NCI-H2196 treated with DMSO at 0.1 percent for 48 hours (cell line): ENCODE results near the gene FKBP1B.
"Not testable (repeated sequence)": the region's sequence is repeated elsewhere in the genome, so short reads cannot be mapped to it uniquely, and the experiment has no call there.

ENCODE experiments used
- DNase-seq: peaks from one replicate; lab custom pipeline; 2025; ENCODE audit not compliant: unreplicated experiment; lab: John Stamatoyannopoulos, UW

The FKBP1B gene

GRCh38 chr2:24058564-24059271 is 9.2 kb downstream of the FKBP1B start:
- no peak for DNase-seq

- no peak for DNase-seq
Observed at GRCh38 chr2:24065341-24065740, 15.8 kb downstream of the FKBP1B start.

GRCh38 chr2:24072259-24072658 is 22.7 kb downstream of the FKBP1B start:
- no peak for DNase-seq

- no peak for DNase-seq
Observed at GRCh38 chr2:24073816-24074215, 24.3 kb downstream of the FKBP1B start.

GRCh38 chr2:24075259-24075658 is 25.7 kb downstream of the FKBP1B start:
- no peak for DNase-seq

GRCh38 chr2:24075915-24076848 is 26.6 kb downstream of the FKBP1B start, which contains the start of gene SF3B6:
Gene SF3B6, minus strand, starts transcription at chr2:24076326. Its CDS starts 97 bp downstream, at chr2:24076229.
- DNase-seq, result peak; percentile 99

- no peak for DNase-seq
Observed at GRCh38 chr2:24076849-24077534, 27.5 kb downstream of the FKBP1B start.

GRCh38 chr2:24077535-24077877 is 28.0 kb downstream of the FKBP1B start:
- DNase-seq, result no peak

GRCh38 chr2:24077879-24078278 is 28.3 kb downstream of the FKBP1B start:
- no peak for DNase-seq

GRCh38 chr2:24080701-24081100 is 31.2 kb downstream of the FKBP1B start:
- peak; percentile 25 for DNase-seq

- no peak for DNase-seq
Observed at GRCh38 chr2:24082787-24083566, 33.4 kb downstream of the FKBP1B start.

GRCh38 chr2:24083567-24084385 is 34.2 kb downstream of the FKBP1B start:
- peak; percentile 77 for DNase-seq

GRCh38 chr2:24084386-24085199 is 35.1 kb downstream of the FKBP1B start, which contains the start of gene TP53I3:
Gene TP53I3, minus strand, starts transcription at chr2:24084834. Its CDS starts 508 bp downstream, at chr2:24084326.
- DNase-seq, result peak; percentile 62

- DNase-seq, result no peak
Observed at GRCh38 chr2:24085200-24085489, 35.6 kb downstream of the FKBP1B start.

GRCh38 chr2:24086241-24086640 is 36.7 kb downstream of the FKBP1B start:
- DNase-seq, result no peak

- DNase-seq, result no peak
Observed at GRCh38 chr2:24087032-24087431, 37.5 kb downstream of the FKBP1B start.

GRCh38 chr2:24088821-24089359 is 39.3 kb downstream of the FKBP1B start:
- no peak for DNase-seq

- not testable (repeated sequence) for DNase-seq
Observed at GRCh38 chr2:24093270-24093669, 43.7 kb downstream of the FKBP1B start.

- not testable (repeated sequence) for DNase-seq
Observed at GRCh38 chr2:24095171-24095677, 45.7 kb downstream of the FKBP1B start.
